Activated CD8-positive, alpha-beta memory T cell treated with anti-CD3 and anti-CD28 coated beads for 48 hours (primary cell): ENCODE measurements around the gene ATP6V0E1.

Source experiments
- DNase-seq, 3 experiments: peaks; one replicate each; pipeline ENCODE4 v3.0.0-alpha.2; 2020; ENCODE audit warnings: low read depth in 2 of 3, low spot score in 2 of 3

Gene ATP6V0E1

DNA sequence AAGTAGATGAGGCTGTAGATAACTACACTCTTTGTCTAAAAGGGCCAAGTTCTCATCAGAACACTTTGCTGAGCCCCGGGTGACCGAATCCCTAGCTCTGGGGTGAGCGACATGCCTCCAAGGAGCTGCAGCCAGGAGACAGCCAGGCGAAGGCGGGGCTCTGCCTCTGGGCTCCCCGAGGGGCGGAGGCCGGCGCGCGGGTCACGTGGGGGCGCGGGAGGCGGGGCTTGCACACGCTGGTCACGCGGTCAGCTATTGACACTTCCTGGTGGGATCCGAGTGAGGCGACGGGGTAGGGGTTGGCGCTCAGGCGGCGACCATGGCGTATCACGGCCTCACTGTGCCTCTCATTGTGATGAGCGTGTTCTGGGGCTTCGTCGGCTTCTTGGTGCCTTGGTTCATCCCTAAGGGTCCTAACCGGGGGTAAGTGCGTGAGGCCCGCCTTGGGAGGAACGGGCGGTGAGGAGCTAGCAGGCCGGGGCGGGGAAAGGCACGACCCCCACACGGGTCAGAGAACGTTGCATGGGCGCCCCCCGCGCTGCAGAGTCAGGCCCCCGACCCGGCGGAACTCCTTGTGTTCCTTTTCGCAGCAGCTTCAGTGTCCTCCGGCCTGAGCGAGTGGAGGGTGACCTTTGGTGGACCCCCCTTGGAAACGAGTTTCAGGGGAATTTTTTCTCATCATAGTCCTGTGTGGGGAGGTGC is at the start of gene ATP6V0E1:
Gene ATP6V0E1, plus strand, starts transcription at position 230 of the 702 bp plus-strand sequence. Its CDS starts 90 bp downstream, at position 320.
- DNase-seq: peak; percentile 88 to 94 (median 93)

DNA sequence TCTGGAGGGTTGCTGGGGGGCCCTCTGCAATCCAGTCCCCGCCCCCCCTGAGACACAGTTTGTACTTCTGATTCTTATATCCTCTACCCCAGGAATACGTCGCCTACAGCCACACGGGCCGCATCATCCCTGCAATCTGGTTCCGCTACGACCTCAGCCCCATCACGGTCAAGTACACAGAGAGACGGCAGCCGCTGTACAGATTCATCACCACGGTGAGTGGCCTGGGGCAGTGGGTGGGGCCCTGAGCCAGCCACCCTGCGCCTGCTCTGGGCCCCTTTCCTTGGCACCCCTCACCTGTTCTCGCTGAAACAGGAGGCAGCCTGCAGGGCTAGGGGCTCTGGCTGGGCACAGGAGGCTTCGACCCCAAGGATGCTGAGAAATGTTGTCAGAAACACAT is 48.5 kb upstream of the ATP6V0E1 start:
- no peak for DNase-seq

GRCh38 chr5:172936401-172936800 is 47.2 kb upstream of the ATP6V0E1 start:
- DNase-seq: no peak

DNA sequence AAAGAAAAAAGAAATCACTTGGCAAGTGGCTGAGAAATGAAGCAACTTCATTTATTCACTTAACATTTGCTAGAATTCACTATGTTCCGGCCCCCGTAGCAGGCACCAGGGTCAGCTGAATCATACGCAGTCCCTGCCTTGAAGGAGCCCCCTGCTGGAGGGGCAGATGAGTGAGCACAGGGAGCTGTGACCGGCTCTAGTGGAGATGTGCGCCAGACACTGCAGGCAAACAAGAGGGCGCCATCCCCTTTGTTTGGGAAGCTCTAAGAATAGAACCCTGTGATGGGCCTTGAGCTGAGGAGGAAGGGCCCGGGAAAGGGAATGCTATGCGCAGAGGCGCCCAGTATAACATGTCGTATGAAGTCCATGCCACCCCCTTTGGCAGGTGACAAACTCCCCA is 44.5 kb upstream of the ATP6V0E1 start:
- DNase-seq: no peak

- no peak for DNase-seq
Observed at GRCh38 chr5:172939611-172940267, 43.8 kb upstream of the ATP6V0E1 start.

DNA sequence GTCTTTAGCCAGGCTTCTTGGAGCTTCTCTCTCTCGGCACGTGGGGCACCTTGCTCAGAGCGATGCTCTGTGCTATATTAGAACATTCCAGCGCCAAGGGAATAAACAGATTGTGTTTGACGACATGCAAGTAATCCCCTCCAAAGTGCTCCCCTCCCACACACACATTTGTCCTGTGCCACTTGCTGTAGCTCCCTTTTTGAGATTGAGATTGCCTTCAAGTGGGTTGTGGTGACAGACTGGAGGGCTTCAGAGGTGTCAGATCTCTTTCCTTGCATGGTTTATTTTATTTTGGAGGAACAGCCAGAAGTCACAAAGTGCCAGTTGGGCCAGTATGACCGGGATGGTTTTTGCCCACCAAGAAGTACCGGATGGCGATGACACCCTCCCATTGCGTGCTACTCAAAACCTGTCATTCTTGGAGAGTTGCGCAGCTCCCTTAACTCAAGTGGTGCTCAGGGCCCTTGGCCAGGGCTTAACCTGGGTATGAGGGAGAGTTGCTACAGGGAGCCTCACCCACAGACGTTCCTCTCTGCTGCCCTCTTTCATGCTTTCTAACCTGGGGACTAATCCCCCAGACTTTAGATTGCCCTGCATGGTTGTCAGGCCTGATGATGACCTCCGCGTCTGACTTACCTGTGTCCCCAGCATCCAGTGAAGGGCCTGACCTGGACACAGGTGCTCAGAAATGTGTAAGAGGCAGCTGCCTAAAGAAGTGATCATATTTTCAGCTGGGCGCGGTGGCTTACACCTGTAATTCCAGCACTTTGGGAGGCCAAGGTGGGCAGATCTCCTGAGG is 43.1 kb upstream of the ATP6V0E1 start:
- no peak for DNase-seq

DNA sequence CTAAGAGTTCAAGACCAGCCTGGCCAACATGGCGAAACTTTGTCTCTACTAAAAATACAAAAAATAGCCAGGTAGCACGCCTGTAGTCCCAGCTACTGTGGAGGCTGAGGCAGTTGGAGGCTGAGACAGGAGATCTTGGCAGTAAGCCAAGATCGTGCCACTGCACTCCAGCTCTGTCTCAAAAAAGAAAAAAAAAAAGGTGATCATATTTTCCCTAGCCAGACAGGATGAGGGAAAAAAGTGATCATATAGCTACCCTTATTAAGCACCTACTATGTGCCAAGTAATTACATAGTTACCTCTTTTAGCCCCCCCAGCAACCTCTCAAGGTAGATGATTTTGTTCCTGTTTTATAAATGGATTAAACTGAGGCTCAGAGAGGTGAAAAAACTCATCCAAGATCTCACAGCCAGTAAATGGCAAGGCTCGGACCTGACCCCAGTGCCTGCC is 42.5 kb upstream of the ATP6V0E1 start:
- no peak for DNase-seq

DNA sequence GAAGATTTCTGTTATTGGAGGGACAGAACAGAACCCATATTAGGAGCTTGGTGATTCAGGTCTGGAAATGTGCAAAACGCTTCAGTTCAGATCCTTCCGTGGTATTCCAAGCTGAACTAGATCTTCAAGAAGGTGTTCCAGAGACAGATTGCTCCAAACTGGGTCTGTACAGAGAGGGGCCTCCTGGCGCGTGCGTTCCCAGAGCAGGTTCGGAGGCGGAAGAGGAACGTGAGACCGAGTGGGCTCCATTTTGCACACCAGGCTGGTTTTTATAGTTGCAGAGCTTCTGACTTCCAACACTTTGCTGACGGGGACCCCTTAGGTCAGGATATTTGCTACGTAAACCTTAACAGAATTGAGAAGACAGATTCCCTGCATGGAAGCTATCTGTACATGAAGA is 41.0 kb upstream of the ATP6V0E1 start:
- DNase-seq: no peak

DNA sequence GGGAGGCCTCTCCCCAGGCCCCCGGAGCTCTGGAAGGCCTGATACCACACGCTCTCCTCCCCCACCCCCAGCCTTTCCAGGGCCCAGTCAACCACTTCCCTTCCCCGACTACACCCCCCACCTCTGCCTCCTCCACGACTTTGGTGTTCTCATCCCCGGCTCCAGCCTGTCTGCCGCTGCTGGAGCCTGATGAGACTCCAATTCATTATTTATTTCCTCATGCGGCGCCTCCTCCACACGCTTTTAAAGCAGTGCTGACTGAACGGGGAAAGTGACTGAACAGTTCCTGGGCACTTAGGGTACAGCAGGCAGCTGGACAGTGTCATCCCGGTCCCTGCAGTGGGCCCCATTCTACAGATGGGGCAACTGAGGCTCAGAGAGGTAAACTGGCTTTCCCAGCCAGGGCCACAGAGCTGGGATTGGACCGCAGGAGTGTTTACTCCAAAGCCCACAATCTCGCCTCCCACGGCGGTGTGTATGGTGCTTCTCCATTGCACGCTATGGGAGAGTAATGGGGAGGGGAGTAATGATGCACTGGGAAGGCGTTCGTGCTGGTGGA is 40.2 kb upstream of the ATP6V0E1 start:
- no peak for DNase-seq

GRCh38 chr5:172943906-172944305 is 39.7 kb upstream of the ATP6V0E1 start:
- no peak for DNase-seq

DNA sequence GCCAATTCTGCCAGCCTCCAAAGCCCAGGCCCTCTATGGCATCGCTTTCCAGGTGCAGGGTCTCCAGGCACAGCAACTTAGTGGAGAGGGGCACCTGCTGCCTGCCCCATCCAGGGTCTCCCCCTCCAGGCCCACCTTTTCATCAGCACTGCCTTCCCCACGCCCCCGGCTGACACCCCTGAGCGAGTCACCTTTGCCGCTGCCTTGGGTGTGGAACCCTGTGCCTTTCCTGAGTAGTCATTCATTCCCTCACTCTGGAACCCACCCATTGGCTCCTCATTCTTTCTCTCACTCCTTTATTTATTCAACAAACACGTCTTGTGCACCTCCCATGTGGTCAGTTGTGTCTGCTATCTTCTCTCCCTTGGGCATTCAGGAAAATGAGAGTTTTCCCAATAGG is 38.8 kb upstream of the ATP6V0E1 start:
- DNase-seq: no peak

- DNase-seq: no peak
Observed at GRCh38 chr5:172945151-172945550, 38.4 kb upstream of the ATP6V0E1 start.

GRCh38 chr5:172946146-172946545 is 37.4 kb upstream of the ATP6V0E1 start:
- no peak for DNase-seq

- DNase-seq: no peak
Observed at GRCh38 chr5:172949426-172949825, 34.1 kb upstream of the ATP6V0E1 start.

GRCh38 chr5:172950176-172950965 is 33.2 kb upstream of the ATP6V0E1 start:
- DNase-seq: no peak

DNA sequence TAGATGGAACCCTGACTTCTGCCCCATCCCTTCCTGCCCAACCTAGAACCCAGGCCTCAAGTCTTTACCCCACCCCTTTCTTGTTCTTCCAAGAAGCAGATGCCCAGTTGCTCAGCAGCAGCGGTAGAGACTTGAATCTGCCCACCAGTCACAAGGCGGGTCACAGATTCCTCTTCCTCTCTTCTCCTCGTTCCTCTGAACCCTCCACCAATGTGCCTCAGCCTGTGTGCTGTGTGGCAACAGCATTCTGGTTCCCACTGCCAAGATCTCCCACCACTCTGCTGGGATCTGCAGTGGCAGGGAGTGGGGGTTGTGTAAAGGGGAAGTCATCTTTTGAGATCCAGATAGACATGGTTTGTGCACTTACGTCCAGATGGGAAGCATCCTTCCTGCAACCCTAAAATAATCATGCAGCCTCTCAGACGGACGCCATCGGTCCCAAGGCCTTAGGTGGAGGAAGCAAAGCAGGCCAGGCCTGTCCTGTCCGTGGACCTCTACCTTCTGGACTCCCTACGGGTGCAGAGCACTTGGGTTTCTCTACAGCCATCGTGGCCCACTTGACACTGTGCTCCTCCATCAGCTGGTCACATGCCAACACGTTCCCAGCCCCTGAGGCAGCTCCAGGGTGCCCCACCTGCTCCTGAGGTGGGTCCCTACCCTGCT is 32.1 kb upstream of the ATP6V0E1 start:
- no peak for DNase-seq

GRCh38 chr5:172952034-172952511 is 31.5 kb upstream of the ATP6V0E1 start:
- no peak for DNase-seq

DNA sequence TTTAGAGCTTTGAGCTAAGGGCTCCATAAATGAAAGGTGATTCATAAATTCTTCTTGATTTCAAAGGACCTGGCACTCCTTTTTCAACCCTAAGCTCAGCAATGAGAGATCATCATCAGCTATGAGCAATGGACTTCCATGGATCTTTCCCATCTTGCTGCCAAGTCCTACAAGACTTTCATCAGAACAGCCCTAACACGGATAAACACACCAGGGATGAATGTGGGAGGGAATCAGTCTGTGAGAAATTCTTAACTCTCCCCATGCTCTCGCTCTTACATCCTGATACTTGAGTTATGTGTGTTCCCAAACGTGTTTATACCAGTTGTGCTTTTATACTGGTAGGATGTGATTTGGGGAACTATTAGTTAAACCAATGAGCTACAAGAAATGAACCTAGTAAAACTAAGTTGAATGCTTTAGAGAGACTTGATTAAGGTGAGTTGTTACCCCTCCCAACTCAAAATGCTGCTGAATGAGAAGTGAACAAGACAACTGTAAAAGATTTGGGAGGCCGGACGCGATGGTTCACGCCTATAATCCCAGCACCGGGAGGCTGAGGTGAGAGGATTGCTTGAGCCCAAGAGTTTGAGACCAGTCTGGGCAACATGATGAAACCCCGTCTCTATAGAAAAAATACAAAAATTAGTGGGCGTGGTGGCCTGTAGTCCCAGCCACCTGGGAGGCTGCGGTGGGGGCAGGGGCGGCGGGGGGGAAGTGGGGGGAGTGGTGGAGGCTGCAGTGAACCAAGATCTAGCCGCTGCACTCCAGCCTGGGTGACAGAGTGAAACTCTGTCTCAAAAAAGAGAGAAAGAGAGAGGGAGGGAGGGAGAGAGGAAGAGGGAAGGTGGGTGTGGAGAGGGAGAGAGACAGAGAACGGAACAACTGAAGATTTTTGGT is 29.5 kb upstream of the ATP6V0E1 start:
- no peak for DNase-seq

DNA sequence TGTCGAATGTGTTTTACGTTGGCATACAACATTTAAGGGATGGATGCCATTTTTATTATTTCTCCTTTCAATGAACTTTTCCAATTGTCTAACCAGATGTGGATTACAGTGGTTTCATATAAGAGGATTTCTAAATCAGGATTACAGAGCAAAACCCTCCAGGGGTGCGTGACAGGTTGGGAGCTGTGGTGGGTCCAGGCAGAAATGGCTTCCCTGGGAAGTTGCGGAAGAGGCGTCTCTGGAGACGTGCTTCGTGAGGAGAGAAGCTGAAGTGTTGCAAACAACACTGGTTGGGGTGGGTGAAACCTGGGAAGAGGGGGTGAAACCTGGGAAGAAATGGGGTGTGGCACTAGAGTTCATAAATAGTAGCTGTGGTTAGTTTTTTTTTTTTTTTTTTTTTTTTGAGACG is 28.8 kb upstream of the ATP6V0E1 start:
- DNase-seq: no peak
